H1 (cell line): ENCODE data around the gene TMEM18. TPM values are rescaled to one million over a fixed set of nuclear protein-coding genes. Genes with fewer than 3 reads are reported as not detected.

Source experiments
- CTCF ChIA-PET: fragments of 300-600 bp; sonication (Branson Sonifier 250); formaldehyde crosslinking; loops from one replicate; lab custom pipeline; 2021; ENCODE audit not compliant: partially characterized antibody; lab: Charles Lee
- POLR2A ChIA-PET: fragments of 300-600 bp; sonication (Branson Sonifier 250); formaldehyde crosslinking; loops from one replicate; lab custom pipeline; 2021; ENCODE audit warnings: inconsistent platforms; ENCODE audit not compliant: partially characterized antibody; lab: Charles Lee
- DNase-seq, 2 experiments: peaks; one replicate each; pipeline versions ENCODE4 v3.0.0 to v3.0.0-alpha.2; 2010 to 2022; ENCODE audit warnings: low spot score in 2 of 2, low read depth in 1 of 2, mixed read lengths in 1 of 2
- FAIRE-seq: peaks from 2 replicates; lab custom pipeline; 2011; peaks lifted over from hg19 to GRCh38; lab: Jason Lieb, UNC
- H2AFZ ChIP-seq: 2 replicates; pipeline ENCODE4 v1.8.1; 2012; ENCODE audit warnings: low read length, inconsistent platforms
- H2AK5ac ChIP-seq: 2 replicates; pipeline ENCODE4 v1.6.1; 2013; ENCODE audit warnings: low read depth, low read length
- H2BK120ac ChIP-seq: replicated peaks from 2 replicates; pipeline ENCODE3; 2013; ENCODE audit warnings: low read depth, low read length, inconsistent platforms
- H2BK12ac ChIP-seq: 2 replicates; pipeline ENCODE4 v1.6.1; 2013; ENCODE audit warnings: low read depth, low read length
- H2BK15ac ChIP-seq: 2 replicates; pipeline ENCODE4 v1.6.1; 2013; ENCODE audit warnings: low read length
- H2BK20ac ChIP-seq: 2 replicates; pipeline ENCODE4 v1.6.1; 2013; ENCODE audit warnings: low read length
- H2BK5ac ChIP-seq: 2 replicates; pipeline ENCODE4 v1.6.1; 2013; ENCODE audit warnings: low read depth, low read length
- H3K14ac ChIP-seq: 2 replicates; pipeline ENCODE4 v1.6.1; 2013; ENCODE audit warnings: inconsistent platforms; ENCODE audit not compliant: insufficient read length
- H3K18ac ChIP-seq: 2 replicates; pipeline ENCODE4 v1.6.1; 2013; ENCODE audit warnings: low read length; ENCODE audit errors: extremely low read depth
- H3K23ac ChIP-seq: 2 replicates; pipeline ENCODE4 v1.6.1; 2013; ENCODE audit warnings: inconsistent platforms; ENCODE audit not compliant: insufficient read length
- H3K23me2 ChIP-seq: 2 replicates; pipeline ENCODE4 v1.6.1; 2013; ENCODE audit warnings: low read depth, low read length
- H3K27ac ChIP-seq: 2 replicates; pipeline ENCODE4 v1.6.1; 2011; ENCODE audit warnings: low read depth, low read length, inconsistent platforms
- H3K27me3 ChIP-seq, 4 experiments: replicated peaks in 1 of 4; 1 replicate in 1 of 4; 2 replicates in 3 of 4; pipeline versions ENCODE4 v1.6.1 to v1.8.1; 2011 to 2013; ENCODE audit warnings: low read length in 3 of 4, mild to moderate bottlenecking in 3 of 4, inconsistent platforms in 2 of 4, mixed read lengths in 2 of 4, moderate library complexity in 1 of 4; ENCODE audit not compliant: control insufficient read depth in 3 of 4, insufficient read depth in 3 of 4; ENCODE audit errors: extremely low read depth in 1 of 4
- H3K36me3 ChIP-seq, 4 experiments: 2 replicates each; pipeline versions ENCODE4 v1.6.1 to v1.8.1; 2011 to 2013; ENCODE audit warnings: mild to moderate bottlenecking in 4 of 4, low read length in 3 of 4, moderate library complexity in 2 of 4, control low read depth in 1 of 4, inconsistent platforms in 1 of 4; ENCODE audit not compliant: insufficient read depth in 4 of 4, control insufficient read depth in 2 of 4
- H3K4ac ChIP-seq: replicated peaks from 2 replicates; pipeline ENCODE3; 2013; ENCODE audit warnings: low read length, low read depth, mixed read lengths, inconsistent platforms; ENCODE audit not compliant: insufficient read length
- H3K4me1 ChIP-seq, 4 experiments: replicated peaks in 1 of 4; 1 replicate in 1 of 4; 2 replicates in 3 of 4; pipeline versions ENCODE4 v1.6.1 to v1.8.1; 2011 to 2013; ENCODE audit warnings: low read length in 3 of 4, inconsistent platforms in 2 of 4, mixed read lengths in 1 of 4; ENCODE audit not compliant: insufficient read depth in 4 of 4, control insufficient read depth in 3 of 4
- H3K4me2 ChIP-seq, 2 experiments: 2 replicates each; pipeline versions ENCODE4 v1.6.1 to v1.8.1; 2011 to 2013; ENCODE audit warnings: low read depth in 2 of 2, low read length in 2 of 2, control low read depth in 1 of 2, inconsistent platforms in 1 of 2, mild to moderate bottlenecking in 1 of 2; ENCODE audit not compliant: insufficient read depth in 1 of 2
- H3K4me3 ChIP-seq, 4 experiments: fragments of 200-600, 300-600 bp in 1 of 4; sonication (generic), shearing (Covaris generic), sonication (Bioruptor Twin) in 1 of 4; 2 replicates each; pipeline versions ENCODE4 v1.5.1 to v1.8.1; 2011 to 2016; ENCODE audit warnings: low read length in 4 of 4, low read depth in 3 of 4, control low read depth in 2 of 4, inconsistent platforms in 2 of 4, mild to moderate bottlenecking in 2 of 4, mixed read lengths in 1 of 4, moderate library complexity in 1 of 4; ENCODE audit not compliant: insufficient read depth in 2 of 4; ENCODE audit errors: extremely low read depth in 1 of 4
- H3K56ac ChIP-seq: replicated peaks from 2 replicates; pipeline ENCODE3; 2013; ENCODE audit warnings: low read depth, mild to moderate bottlenecking, mixed read lengths, low read length, inconsistent platforms; ENCODE audit not compliant: insufficient read length
- H3K79me1 ChIP-seq: 2 replicates; pipeline ENCODE4 v1.6.1; 2013; ENCODE audit warnings: low read depth, low read length, control low read depth
- H3K79me2 ChIP-seq, 2 experiments: 2 replicates each; pipeline versions ENCODE4 v1.6.1 to v1.8.1; 2012 to 2013; ENCODE audit warnings: low read length in 2 of 2, mild to moderate bottlenecking in 2 of 2, inconsistent platforms in 1 of 2; ENCODE audit not compliant: insufficient read depth in 2 of 2, control insufficient read depth in 1 of 2
- H3K9ac ChIP-seq, 4 experiments: replicated peaks in 1 of 4; 1 replicate in 1 of 4; 2 replicates in 3 of 4; pipeline versions ENCODE4 v1.6.1 to v1.8.1; 2011 to 2013; ENCODE audit warnings: low read depth in 3 of 4, low read length in 3 of 4, control low read depth in 2 of 4, mild to moderate bottlenecking in 2 of 4, moderate library complexity in 2 of 4, inconsistent platforms in 1 of 4; ENCODE audit errors: extremely low read depth in 1 of 4
- H3K9me3 ChIP-seq, 2 experiments: 2 replicates each; pipeline versions ENCODE4 v1.6.1 to v1.8.1; 2012 to 2013; ENCODE audit warnings: mild to moderate bottlenecking in 2 of 2, moderate library complexity in 2 of 2, control low read depth in 1 of 2, inconsistent platforms in 1 of 2, low read depth in 1 of 2, low read length in 1 of 2, mixed read lengths in 1 of 2; ENCODE audit not compliant: insufficient read depth in 2 of 2
- H4K20me1 ChIP-seq, 2 experiments: replicated peaks in 1 of 2; 2 replicates each; pipeline versions ENCODE3 to v1.8.1; 2011 to 2013; ENCODE audit warnings: inconsistent platforms in 2 of 2, low read length in 2 of 2, mild to moderate bottlenecking in 1 of 2; ENCODE audit not compliant: insufficient read depth in 2 of 2, control insufficient read depth in 1 of 2
- H4K5ac ChIP-seq: 2 replicates; pipeline ENCODE4 v1.6.1; 2013; ENCODE audit warnings: low read length, low read depth, mixed read lengths, inconsistent platforms; ENCODE audit not compliant: insufficient read length
- H4K8ac ChIP-seq: 2 replicates; pipeline ENCODE4 v1.8.0; 2013; ENCODE audit warnings: mild to moderate bottlenecking, moderate library complexity, low read length, inconsistent platforms; ENCODE audit not compliant: insufficient read depth; ENCODE audit errors: extremely low read depth
- H4K91ac ChIP-seq: replicated peaks from 2 replicates; pipeline ENCODE3; 2013; ENCODE audit warnings: low read length, mixed read lengths, inconsistent platforms; ENCODE audit not compliant: insufficient read length
- BRCA1 ChIP-seq: IDR thresholded peaks from 2 replicates; pipeline ENCODE4 v1.6.1; 2012; ENCODE audit warnings: low read depth, low read length, improper control_type of control experiment
- NANOG ChIP-seq: IDR thresholded peaks from 2 replicates; pipeline ENCODE4 v1.6.1; 2011; ENCODE audit warnings: low read length, low read depth, mild to moderate bottlenecking, inconsistent platforms; ENCODE audit not compliant: insufficient read depth, poor library complexity, severe bottlenecking
- RAD21 ChIP-seq, 2 experiments: IDR thresholded peaks in 1 of 2; conservative IDR thresholded peaks in 1 of 2; 2 replicates each; pipeline ENCODE4 v1.6.1; 2011; ENCODE audit warnings: low read depth in 2 of 2, low read length in 2 of 2, improper control_type of control experiment in 1 of 2, inconsistent platforms in 1 of 2, mild to moderate bottlenecking in 1 of 2, moderate library complexity in 1 of 2
- RXRA ChIP-seq: IDR thresholded peaks from 2 replicates; pipeline ENCODE4 v1.6.1; 2011; ENCODE audit warnings: low read depth, mild to moderate bottlenecking, low read length, moderate library complexity; ENCODE audit not compliant: insufficient read depth
- TAF1 ChIP-seq: IDR thresholded peaks from 2 replicates; pipeline ENCODE4 v1.6.1; 2011; ENCODE audit warnings: mild to moderate bottlenecking, low read depth, low read length
- WGBS, 2 experiments: shearing (Covaris generic) in 1 of 2; methylation state at CpG; one replicate each; pipeline versions ENCODE4 v1.1.6 to v1.1.7; 2013 to 2015; ENCODE audit warnings: low lambda C conversion rate in 2 of 2, mixed read lengths in 2 of 2, inconsistent platforms in 1 of 2, low coverage in 1 of 2, missing lambda C conversion rate in 1 of 2; ENCODE audit not compliant: insufficient replicate concordance in 2 of 2, insufficient coverage in 1 of 2, insufficient read length in 1 of 2; ENCODE audit errors: extremely low coverage in 1 of 2, missing lambda C conversion rate in 1 of 2; 5-methylcytosine and 5-hydroxymethylcytosine counted together
- polyA plus RNA-seq, 7 experiments: library from polyadenylated mRNA; depleted of rRNA in 3 of 7; stranded (reverse) in 5 of 7; unstranded in 2 of 7; fragments of >200 nt in 5 of 7; fragments of 200-250 nt in 2 of 7; gene quantifications; 1 replicate in 5 of 7; 2 replicates in 1 of 7; 4 replicates in 1 of 7; pipeline versions ENCODE4 v1.2.1 to v1.2.3, GENCODE V29; 2011 to 2013; ENCODE audit warnings: missing spikeins in 2 of 7, mixed read lengths in 2 of 7
- total RNA-seq: library from RNA; stranded (reverse); fragmentation: NEBNext Ultra II Directional; extraction: Animal tissue kit (Norgen Biotek cat#: 25700); gene quantifications from 2 replicates; pipeline ENCODE4 v1.2.1, GENCODE V29; 2021

TMEM18 gene
- total and polyA plus RNA-seq, 2 of the 8 experiments (the other 6 are each of a cell fraction or from before 2014, with no cell fraction given): 22.4 to 27.1 TPM

- Histone ChIP-seq H3K79me2 (no peaks in the 10 kb centered on the region), H4K5ac (no peak overlapping the region), H3K9me3 (peaks cover 1 to 2% of the 10 kb centered on the region in 2 experiments; a peak in 3 of 4 replicates), H2BK5ac (no peak overlapping the region), H3K23ac (no peak overlapping the region), H2AK5ac (no peak overlapping the region), H3K23me2 (no peaks in the 10 kb centered on the region), H3K56ac (no peak overlapping the region), H3K14ac (no peak overlapping the region), H3K27ac (no peak overlapping the region), H3K4me3 (no peak overlapping the region), H3K4me1 (no peaks in the 10 kb centered on the region), H2BK15ac (no peak overlapping the region), H3K9ac (no peak overlapping the region), H3K4me2 (no peak overlapping the region), H3K36me3 (no peaks in the 10 kb centered on the region), H3K27me3 (no peaks in the 10 kb centered on the region; a peak in 1 of 7 replicates), H3K18ac (no peak overlapping the region), H2AFZ (no peak overlapping the region), H2BK20ac (no peak overlapping the region), H2BK120ac (no peak overlapping the region), H4K91ac (no peak overlapping the region), H3K79me1 (no peaks in the 10 kb centered on the region), H2BK12ac (no peak overlapping the region), H3K4ac (no peak overlapping the region), H4K20me1 (no peaks in the 10 kb centered on the region), H4K8ac (no peak overlapping the region)
- no peak for DNase-seq
- no peak for FAIRE-seq
- WGBS, 2 experiments: 89% methylated on average over 10 of the region's 10 CpGs; no CpG with 5 or more reads in 1 of the 2 experiments
- TF ChIP-seq NANOG: no peak
- no peak for TF ChIP-seq TAF1
- TF ChIP-seq RXRA: no peak
- no peak for TF ChIP-seq BRCA1
- no peak for TF ChIP-seq RAD21 (IDR thresholded peaks at IDR 0.05 in 1 of 2, conservative IDR thresholded peaks at IDR 0.05 in 1 of 2; ENCODE audit: low read depth in 2 of 2, low read length in 2 of 2)
- CTCF ChIA-PET: interaction anchor here (2.3 kb wide), 1 partner anchor 25 kb away, joined by 8 read pairs; no protein-coding TSS in a partner anchor
- POLR2A ChIA-PET: interaction anchor here (2.1 kb wide), 1 partner anchor 14 kb away, joined by 13 read pairs; the partner anchor contains the start of gene TMEM18
Measured at GRCh38 chr2:690799-691198, 13.6 kb upstream of the TMEM18 start.
